Activated T-helper 17 cell treated with anti-CD3 and anti-CD28 coated beads, Interleukin-2, amount 50 U/mL, for 72 hours (primary cell): ENCODE results near the gene PLEKHF1. TPM values are rescaled to one million over a fixed set of nuclear protein-coding genes. Genes with fewer than 3 reads are reported as not detected.
A peak's percentile ranks its signal among the peaks of the same experiment; 100 is the strongest.
"Not testable (repeated sequence)": the region's sequence is repeated elsewhere in the genome, so short reads cannot be mapped to it uniquely, and the experiment has no call there.

Experiments used
- ATAC-seq: fragments of 150-1000 bp; cut with Tn5 transposase; replicated peaks from 2 replicates; pipeline ENCODE4 v1.10.0; 2021; ENCODE audit warnings: mild to moderate bottlenecking, moderate library complexity
- H3K27ac Mint-ChIP-seq: one replicate; pipeline ENCODE4 v1.8.0; 2022; ENCODE audit warnings: mixed read lengths
- H3K27me3 Mint-ChIP-seq: one replicate; pipeline ENCODE4 v1.8.0; 2022; ENCODE audit warnings: mixed read lengths
- H3K36me3 Mint-ChIP-seq: one replicate; pipeline ENCODE4 v1.8.0; 2022; ENCODE audit warnings: low read depth, mild to moderate bottlenecking, mixed read lengths
- H3K4me1 Mint-ChIP-seq: one replicate; pipeline ENCODE4 v1.8.0; 2022; ENCODE audit warnings: mixed read lengths
- H3K4me3 Mint-ChIP-seq: one replicate; pipeline ENCODE4 v1.8.0; 2022; ENCODE audit warnings: mild to moderate bottlenecking, mixed read lengths
- H3K9me3 Mint-ChIP-seq: one replicate; pipeline ENCODE4 v1.8.0; 2022; ENCODE audit warnings: mixed read lengths
- total RNA-seq, 2 donors: library from RNA; stranded (reverse); gene quantifications; one replicate each; pipeline ENCODE4 v1.2.3, GENCODE V29; 2022

PLEKHF1 gene
- total RNA-seq, 2 donors from 2014 or later = 34.4 to 40.3 TPM

DNA sequence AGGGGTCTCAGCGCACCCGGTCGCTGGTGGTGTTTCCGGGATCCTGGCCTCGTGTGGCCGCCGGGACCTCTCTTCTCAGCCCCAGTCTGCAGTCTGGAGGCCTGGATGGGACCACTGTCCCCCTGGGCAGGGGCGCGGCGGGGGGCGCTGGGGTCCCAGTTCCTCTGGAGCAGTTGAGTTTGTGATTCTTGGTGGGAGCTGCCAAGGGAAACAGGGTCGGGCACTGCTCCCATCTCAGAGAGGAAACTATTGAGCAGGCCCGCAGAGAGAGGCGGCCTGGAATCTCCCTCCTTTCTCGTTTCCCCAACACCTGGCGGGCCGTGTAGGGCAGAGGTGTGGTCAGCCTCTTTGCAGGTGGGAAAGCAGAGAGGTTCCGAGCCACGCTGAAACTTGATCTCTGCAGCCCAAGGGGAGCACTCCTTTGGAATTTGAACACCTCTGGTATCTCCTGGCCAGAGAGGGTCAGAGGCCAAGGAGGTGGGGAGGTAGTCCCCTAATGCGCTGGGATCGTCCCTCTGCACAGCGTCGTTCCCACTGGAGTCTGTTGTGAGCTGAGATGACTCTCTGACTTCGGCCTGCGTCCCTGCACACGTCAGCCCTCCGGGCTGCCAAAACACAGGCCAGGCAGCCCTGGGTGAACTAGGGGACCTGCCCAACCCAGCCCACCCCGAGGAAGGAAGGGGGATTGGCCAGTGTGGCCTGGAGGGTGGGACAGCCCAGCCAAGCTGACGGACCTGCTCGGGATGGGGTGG, 741 bp downstream of the PLEKHF1 start:
- ATAC-seq = peak; percentile 6
- H3K9me3 Mint-ChIP-seq = no peaks in the 10 kb centered on the region
- H3K27ac Mint-ChIP-seq = peak overlapping the region; percentile 95
- peaks cover 55% of the 10 kb centered on the region for H3K36me3 Mint-ChIP-seq
- no peaks in the 10 kb centered on the region for H3K27me3 Mint-ChIP-seq
- H3K4me3 Mint-ChIP-seq = peak overlapping the region; percentile 82
- peaks cover 31% of the 10 kb centered on the region for H3K4me1 Mint-ChIP-seq

DNA sequence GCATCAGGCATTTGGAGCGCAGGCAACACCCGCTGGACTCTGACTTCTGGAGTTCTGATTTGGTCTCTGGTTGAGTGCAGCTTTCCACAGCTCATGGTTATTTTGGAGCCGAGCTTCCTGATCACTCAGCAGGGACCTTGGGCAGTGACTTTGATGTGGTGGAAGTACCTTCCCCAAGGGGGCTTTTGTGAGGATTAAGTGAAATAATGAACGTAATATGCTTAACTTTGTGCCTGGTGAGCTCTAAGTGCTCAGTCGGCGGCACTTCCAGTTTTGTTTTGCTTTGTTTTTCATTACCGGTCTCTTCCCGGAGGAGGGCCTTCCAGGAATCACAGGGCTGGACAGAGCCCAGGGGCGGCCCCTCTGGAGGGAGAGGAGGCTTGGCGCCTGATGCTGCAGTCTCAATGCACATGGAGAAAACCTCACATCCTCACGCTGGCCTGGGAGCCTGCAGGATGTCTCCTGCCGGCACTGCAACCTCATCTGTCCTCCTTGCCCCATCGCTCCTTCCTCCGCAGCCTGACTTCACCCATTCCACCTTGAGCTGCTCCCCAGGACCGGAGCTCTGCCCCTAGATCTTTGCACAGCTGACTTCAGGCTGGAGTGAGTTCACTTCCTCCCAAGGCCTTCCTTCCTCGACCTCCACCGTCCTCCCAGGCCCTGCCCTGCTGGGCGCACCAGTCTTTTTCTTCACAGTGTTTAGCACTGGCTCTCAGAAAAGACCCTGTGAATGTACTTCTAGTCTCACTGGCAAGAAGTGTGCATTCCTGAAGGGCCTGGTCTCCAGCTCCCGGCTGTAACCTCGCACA, 1.5 kb downstream of the PLEKHF1 start:
- H3K4me1 Mint-ChIP-seq = peaks cover 39% of the 10 kb centered on the region
- peak overlapping the region; percentile 95 for H3K27ac Mint-ChIP-seq
- no peaks in the 10 kb centered on the region for H3K9me3 Mint-ChIP-seq
- ATAC-seq = peak; percentile 8
- peaks cover 63% of the 10 kb centered on the region for H3K36me3 Mint-ChIP-seq
- no peaks in the 10 kb centered on the region for H3K27me3 Mint-ChIP-seq
- peak overlapping the region; percentile 82 for H3K4me3 Mint-ChIP-seq

DNA sequence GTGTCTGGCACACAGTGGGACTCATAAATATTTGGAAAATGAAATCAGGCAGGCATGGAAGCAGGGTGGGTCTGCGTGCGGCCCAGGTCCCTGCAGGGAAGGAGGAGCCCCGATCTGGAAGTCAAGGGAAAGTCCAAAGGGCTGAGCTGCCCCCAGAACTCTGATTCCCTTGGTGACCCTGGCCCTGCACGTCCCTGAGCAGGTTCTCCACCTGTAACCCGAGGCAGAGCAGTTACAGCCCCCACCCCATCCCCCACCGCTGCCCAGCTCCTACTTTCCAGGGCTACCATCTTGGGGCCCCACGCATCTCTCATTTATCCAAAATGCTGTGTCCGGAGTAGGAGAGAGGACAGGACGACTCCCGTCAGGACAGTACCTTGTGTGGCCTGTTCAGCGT, 2.1 kb downstream of the PLEKHF1 start:
- ATAC-seq = no peak
- peak overlapping the region; percentile 82 for H3K4me3 Mint-ChIP-seq
- peaks cover 69% of the 10 kb centered on the region for H3K36me3 Mint-ChIP-seq
- no peaks in the 10 kb centered on the region for H3K27me3 Mint-ChIP-seq
- peak overlapping the region; percentile 95 for H3K27ac Mint-ChIP-seq
- H3K9me3 Mint-ChIP-seq = no peaks in the 10 kb centered on the region
- H3K4me1 Mint-ChIP-seq = peaks cover 42% of the 10 kb centered on the region

- H3K4me1 Mint-ChIP-seq = peaks cover 43% of the 10 kb centered on the region
- peak overlapping the region; percentile 82 for H3K4me3 Mint-ChIP-seq
- peak overlapping the region; percentile 95 for H3K27ac Mint-ChIP-seq
- H3K27me3 Mint-ChIP-seq = no peaks in the 10 kb centered on the region
- H3K9me3 Mint-ChIP-seq = no peaks in the 10 kb centered on the region
- peaks cover 74% of the 10 kb centered on the region for H3K36me3 Mint-ChIP-seq
- ATAC-seq = peak; percentile 25
These were observed 2.7 kb downstream of the PLEKHF1 start for GRCh38 chr19:29667901-29668341.

DNA sequence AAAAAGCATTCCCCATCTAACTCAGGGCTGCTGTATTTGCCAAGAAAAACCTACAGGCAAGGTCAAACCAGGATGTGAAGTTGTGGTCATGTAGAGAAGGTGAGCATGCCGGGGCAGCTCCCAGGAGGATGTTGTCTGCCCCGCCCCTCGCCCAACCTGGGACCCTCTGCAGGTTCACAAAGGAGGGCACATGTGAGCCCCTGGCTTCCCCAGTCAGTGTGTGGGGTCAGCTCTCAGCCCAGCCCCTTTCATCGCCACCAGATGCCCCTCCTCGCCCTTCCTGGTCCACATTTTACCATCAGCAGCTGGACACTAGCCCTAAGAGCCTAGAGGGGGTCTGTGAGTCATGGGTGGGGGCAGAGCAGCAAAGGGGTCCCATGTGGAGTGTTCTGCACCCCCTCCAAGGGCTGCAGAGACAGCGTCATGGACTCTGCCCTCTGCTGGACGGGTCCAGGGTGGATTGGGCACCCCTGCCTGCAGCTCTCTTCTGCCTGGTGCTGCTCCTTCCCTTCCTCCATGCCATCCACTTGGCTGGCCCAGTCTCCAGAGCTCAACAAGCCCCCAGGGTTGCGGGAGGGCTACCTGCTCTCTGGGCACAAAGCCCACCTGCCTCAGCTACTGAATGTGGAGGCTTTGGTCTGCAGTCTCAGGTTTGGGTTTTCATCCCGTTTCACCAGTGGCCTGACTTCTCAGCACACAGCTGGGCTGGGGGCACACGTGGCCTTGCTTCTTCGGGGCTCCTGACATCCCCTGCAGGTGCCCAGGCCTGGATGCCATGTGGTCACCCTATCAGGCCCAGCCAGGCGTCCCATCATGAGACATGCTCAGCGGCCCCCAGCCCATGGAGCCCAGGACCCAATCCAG, 3.7 kb downstream of the PLEKHF1 start:
- peak overlapping the region; percentile 82 for H3K4me3 Mint-ChIP-seq
- no peak for ATAC-seq
- H3K4me1 Mint-ChIP-seq = peaks cover 51% of the 10 kb centered on the region
- peak overlapping the region; percentile 95 for H3K27ac Mint-ChIP-seq
- no peaks in the 10 kb centered on the region for H3K9me3 Mint-ChIP-seq
- no peaks in the 10 kb centered on the region for H3K27me3 Mint-ChIP-seq
- peaks cover 85% of the 10 kb centered on the region for H3K36me3 Mint-ChIP-seq

DNA sequence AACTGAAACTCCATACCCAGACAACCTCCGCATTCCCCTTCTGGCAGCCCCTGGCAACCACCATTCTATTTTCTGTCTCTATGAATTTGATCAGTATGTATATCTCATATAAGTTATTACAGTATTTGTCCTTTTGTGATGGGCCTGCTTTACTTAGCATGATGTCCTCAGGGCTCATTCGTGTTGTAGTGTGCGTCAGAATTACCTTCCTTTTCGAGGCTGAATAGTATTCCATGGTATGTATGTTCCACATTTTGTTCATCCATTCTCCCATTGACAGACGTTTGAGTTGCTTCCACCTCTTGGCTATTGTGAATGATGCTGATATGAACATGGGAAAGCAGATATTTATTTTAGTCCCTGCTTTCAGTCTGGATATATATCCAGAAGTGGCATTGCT, 5.0 kb downstream of the PLEKHF1 start:
- Mint-ChIP-seq H3K36me3 (peaks cover 95% of the 10 kb centered on the region), H3K4me1 (peaks cover 47% of the 10 kb centered on the region), H3K27ac (peak overlapping the region; percentile 95), H3K9me3 (no peaks in the 10 kb centered on the region), H3K27me3 (no peaks in the 10 kb centered on the region), H3K4me3 (peak overlapping the region; percentile 82)
- no peak for ATAC-seq

GRCh38 chr19:29671026-29671392, 5.7 kb downstream of the PLEKHF1 start:
- H3K4me3 Mint-ChIP-seq = peak overlapping the region; percentile 82
- not testable (repeated sequence) for H3K9me3 Mint-ChIP-seq, ATAC-seq, H3K27me3 Mint-ChIP-seq
- peak overlapping the region; percentile 95 for H3K27ac Mint-ChIP-seq
- H3K4me1 Mint-ChIP-seq = peaks cover 47% of the 10 kb centered on the region
- H3K36me3 Mint-ChIP-seq = peaks cover 97% of the 10 kb centered on the region

GRCh38 chr19:29671393-29672160, 6.3 kb downstream of the PLEKHF1 start:
- peaks cover 47% of the 10 kb centered on the region for H3K4me1 Mint-ChIP-seq
- H3K27ac Mint-ChIP-seq = peak overlapping the region; percentile 95
- peak; percentile 57 for ATAC-seq
- peaks cover 97% of the 10 kb centered on the region for H3K36me3 Mint-ChIP-seq
- H3K27me3 Mint-ChIP-seq = no peaks in the 10 kb centered on the region
- H3K4me3 Mint-ChIP-seq = peak overlapping the region; percentile 82
- H3K9me3 Mint-ChIP-seq = no peaks in the 10 kb centered on the region

DNA sequence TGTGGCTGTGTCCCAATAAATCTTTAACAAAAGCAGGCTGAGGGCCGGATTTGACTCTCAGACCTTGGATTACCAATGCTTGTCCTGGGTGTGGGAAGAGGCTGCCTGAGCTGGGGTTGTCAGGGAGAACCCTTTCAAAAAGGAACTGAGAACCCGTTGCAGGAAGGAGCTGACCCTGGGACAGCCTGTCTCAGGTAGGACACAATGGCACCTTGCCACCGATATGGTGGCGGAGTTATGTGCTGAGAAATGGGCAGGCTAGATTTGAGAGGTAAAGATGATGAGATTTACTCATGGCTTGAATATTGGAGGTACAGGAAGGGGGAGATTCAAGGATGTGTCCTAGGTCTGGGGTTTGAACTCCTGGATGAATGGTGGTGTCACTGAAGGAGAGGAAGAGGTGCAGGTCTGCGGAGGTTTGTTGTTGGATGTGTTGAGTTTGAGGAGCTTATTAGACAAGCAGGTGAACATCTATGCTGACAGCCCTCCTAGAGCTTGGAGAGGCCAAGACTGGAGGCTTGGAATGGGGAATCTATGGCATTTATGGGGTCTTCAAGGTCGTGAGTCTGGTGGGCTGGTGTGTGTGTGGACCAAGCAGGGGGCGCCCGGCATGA, 7.2 kb downstream of the PLEKHF1 start:
- ATAC-seq = no peak
- H3K27me3 Mint-ChIP-seq = no peaks in the 10 kb centered on the region

GRCh38 chr19:29672933-29673336, 7.7 kb downstream of the PLEKHF1 start:
- peaks cover 95% of the 10 kb centered on the region for H3K36me3 Mint-ChIP-seq
- H3K27ac Mint-ChIP-seq = peak overlapping the region; percentile 95
- H3K4me3 Mint-ChIP-seq = peak overlapping the region; percentile 82
- H3K9me3 Mint-ChIP-seq = no peaks in the 10 kb centered on the region
- peak; percentile 86 for ATAC-seq
- H3K4me1 Mint-ChIP-seq = peaks cover 42% of the 10 kb centered on the region
- no peaks in the 10 kb centered on the region for H3K27me3 Mint-ChIP-seq

More for the DNA sequence above, 7.2 kb downstream of the PLEKHF1 start:
- peak overlapping the region; percentile 95 for H3K27ac Mint-ChIP-seq
- peaks cover 96% of the 10 kb centered on the region for H3K36me3 Mint-ChIP-seq
- peak overlapping the region; percentile 82 for H3K4me3 Mint-ChIP-seq
- H3K9me3 Mint-ChIP-seq = no peaks in the 10 kb centered on the region
- H3K4me1 Mint-ChIP-seq = peaks cover 45% of the 10 kb centered on the region

- Mint-ChIP-seq H3K27me3 (no peaks in the 10 kb centered on the region), H3K9me3 (no peaks in the 10 kb centered on the region), H3K4me3 (peak overlapping the region; percentile 82), H3K4me1 (peaks cover 46% of the 10 kb centered on the region), H3K36me3 (peaks cover 91% of the 10 kb centered on the region), H3K27ac (peak overlapping the region; percentile 95)
- peak; percentile 8 for ATAC-seq
These were observed 8.4 kb downstream of the PLEKHF1 start for GRCh38 chr19:29673451-29674371.

- H3K36me3 Mint-ChIP-seq = peaks cover 85% of the 10 kb centered on the region
- H3K27ac Mint-ChIP-seq = no peak overlapping the region
- peaks cover 43% of the 10 kb centered on the region for H3K4me1 Mint-ChIP-seq
- no peaks in the 10 kb centered on the region for H3K27me3 Mint-ChIP-seq
- ATAC-seq = no peak
- peak overlapping the region; percentile 50 for H3K4me3 Mint-ChIP-seq
- no peaks in the 10 kb centered on the region for H3K9me3 Mint-ChIP-seq
These were observed 9.3 kb downstream of the PLEKHF1 start for GRCh38 chr19:29674374-29675119.
